Left lung (tissue), 14 donors: ENCODE results near the gene HSD17B1. TPM values are rescaled to one million over a fixed set of nuclear protein-coding genes. Genes with fewer than 3 reads are reported as not detected.
"Not testable (repeated sequence)": the region's sequence is repeated elsewhere in the genome, so short reads cannot be mapped to it uniquely, and the experiment has no call there.

Source experiments
- ATAC-seq: fragments of 200-7000 bp; cut with Tn5 transposase; one replicate; pipeline ENCODE4 v1.9.1; 2020; ENCODE audit warnings: moderate library complexity
- DNase-seq, 4 donors: peaks; one replicate each; pipeline ENCODE4 v3.0.0-alpha.2; 2013 to 2020
- H3K27ac ChIP-seq, 2 donors: fragments of 200-600 bp; sonication (generic) in 1 of 2; one replicate each; pipeline versions ENCODE4 v1.5.0 to v1.8.0; 2020 to 2021
- H3K27me3 ChIP-seq, 2 donors: fragments of 200-600 bp; sonication (generic) in 1 of 2; one replicate each; pipeline versions ENCODE4 v1.5.0 to v1.8.0; 2020 to 2021
- H3K36me3 ChIP-seq, 2 donors: fragments of 200-600 bp; sonication (generic) in 1 of 2; one replicate each; pipeline versions ENCODE4 v1.5.0 to v1.8.0; 2020 to 2021
- H3K4me1 ChIP-seq, 2 donors: fragments of 200-600 bp; one replicate each; pipeline ENCODE4 v1.8.0; 2021
- H3K4me3 ChIP-seq, 2 donors: fragments of 200-600 bp; sonication (generic) in 1 of 2; one replicate each; pipeline versions ENCODE4 v1.5.0 to v1.8.0; 2020 to 2021; ENCODE audit warnings: mild to moderate bottlenecking in 1 of 2
- H3K9me3 ChIP-seq, 2 donors: fragments of 200-600 bp; sonication (generic) in 1 of 2; one replicate each; pipeline versions ENCODE4 v1.5.0 to v1.8.0; 2020 to 2021
- intact Hi-C, 2 donors: fragments of 100-400 bp; cut with DNase I; formaldehyde crosslinking; loops; one replicate each; pipeline versions ENCODE4 v1.11.2 to v1.14.2; 2022
- long read RNA-seq, 12 donors: library from polyadenylated mRNA in 2 of 12; unstranded in 2 of 12; transcript quantifications; one replicate each; pipeline ENCODE4 v2.0.0 and lab custom pipeline, GENCODE V29; 2019 to 2026
- polyA plus RNA-seq, 6 donors: library from polyadenylated mRNA; unstranded; fragments of 120-200 nt; gene quantifications; one replicate each; pipeline ENCODE4 v1.2.1, GENCODE V29; 2013; ENCODE audit not compliant: insufficient read length in 6 of 6
- total RNA-seq, 2 donors: library from RNA; stranded (reverse); fragmentation: NEBNext Ultra II Directional; extraction: Animal tissue kit (Norgen Biotek cat#: 25700); gene quantifications; one replicate each; pipeline ENCODE4 v1.2.1, GENCODE V29; 2021
- TF ChIP-seq, protein P1 (sequence below), 2 donors: fragments of 200-600 bp; sonication (generic) in 1 of 2; IDR thresholded peaks; one replicate each; pipeline versions ENCODE4 v1.5.0 to v1.8.0; 2021; ENCODE audit warnings: antibody characterized with exemption in 2 of 2
- donor health status: DM: no; HTN: yes; CAD: no.
- donor health status: DM: no; HTN: no; CAD: no.

The HSD17B1 gene, protein sequence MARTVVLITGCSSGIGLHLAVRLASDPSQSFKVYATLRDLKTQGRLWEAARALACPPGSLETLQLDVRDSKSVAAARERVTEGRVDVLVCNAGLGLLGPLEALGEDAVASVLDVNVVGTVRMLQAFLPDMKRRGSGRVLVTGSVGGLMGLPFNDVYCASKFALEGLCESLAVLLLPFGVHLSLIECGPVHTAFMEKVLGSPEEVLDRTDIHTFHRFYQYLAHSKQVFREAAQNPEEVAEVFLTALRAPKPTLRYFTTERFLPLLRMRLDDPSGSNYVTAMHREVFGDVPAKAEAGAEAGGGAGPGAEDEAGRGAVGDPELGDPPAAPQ
- 1 to 10 TPM; 1.2 to 1.7 TPM for total RNA-seq
- polyA plus RNA-seq: 1 to 10 TPM; 3.6 to 5.8 (median 4.6) TPM
- long read RNA-seq, donor 1: 0 reads
- long read RNA-seq, donor 2, full-length matches to known transcripts: 1 of 1 reads
- long read RNA-seq, donor 2, partial matches to known transcripts: 0 of 1 reads
- long read RNA-seq, donor 2, other reads (novel, unspliced or antisense): 0 of 1 reads
- long read RNA-seq, donor 3: 0 reads
- long read RNA-seq, donor 4, partial matches to known transcripts: 1 of 1 reads
- long read RNA-seq, donor 4, other reads (novel, unspliced or antisense): 0 of 1 reads
- long read RNA-seq, donor 5: 0 reads
- long read RNA-seq, donor 6: 0 reads
- long read RNA-seq, donor 7: 0 reads
- long read RNA-seq, donor 8: 0 reads
- long read RNA-seq, donor 9: 0 reads
- long read RNA-seq, donor 10: 0 reads
- long read RNA-seq, donor 11: 0 reads
- long read RNA-seq, donor 12, partial matches to known transcripts: 0 of 1 reads
- long read RNA-seq, donor 12, other reads (novel, unspliced or antisense): 0 of 1 reads

DNA sequence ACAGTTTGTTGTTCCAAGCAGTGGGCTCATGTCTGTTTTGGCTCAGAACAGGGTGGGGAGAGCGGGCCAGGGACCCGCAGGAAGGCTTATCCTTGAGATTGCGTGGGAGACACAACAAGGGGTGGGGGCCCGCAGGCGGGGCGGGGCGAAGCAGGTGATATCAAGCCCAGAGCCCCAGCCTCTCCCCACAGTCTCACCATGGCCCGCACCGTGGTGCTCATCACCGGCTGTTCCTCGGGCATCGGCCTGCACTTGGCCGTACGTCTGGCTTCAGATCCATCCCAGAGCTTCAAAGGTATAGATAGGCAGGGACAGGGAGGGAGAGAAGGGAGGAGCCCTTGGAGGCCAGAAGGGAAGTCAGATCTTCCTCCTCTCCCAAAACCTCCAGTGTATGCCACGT lies at the start of gene HSD17B1:
TSS of gene HSD17B1 (plus strand) at position 188 of the 400 bp plus-strand sequence. CDS start at position 199, 11 bp downstream.
- Histone ChIP-seq H3K27me3 (peaks cover 0 to 17% of the 10 kb centered on the region in 2 donors), H3K4me3 (peak within 1 kb of the TSS; percentile 73 to 88), H3K4me1 (peaks cover 16 to 33% of the 10 kb centered on the region in 2 donors)
- H3K36me3 ChIP-seq, DNase-seq, H3K27ac ChIP-seq, ATAC-seq, H3K9me3 ChIP-seq, intact Hi-C loops: not testable (repeated sequence)

- Histone ChIP-seq H3K9me3 (no peaks in the 10 kb centered on the region), H3K27me3 (no peaks in the 10 kb centered on the region), H3K4me1 (no peaks in the 10 kb centered on the region), H3K4me3 (no peak overlapping the region), H3K27ac (no peak overlapping the region), H3K36me3 (peaks cover 5 to 100% of the 10 kb centered on the region in 2 donors)
- TF ChIP-seq, protein P1, sequence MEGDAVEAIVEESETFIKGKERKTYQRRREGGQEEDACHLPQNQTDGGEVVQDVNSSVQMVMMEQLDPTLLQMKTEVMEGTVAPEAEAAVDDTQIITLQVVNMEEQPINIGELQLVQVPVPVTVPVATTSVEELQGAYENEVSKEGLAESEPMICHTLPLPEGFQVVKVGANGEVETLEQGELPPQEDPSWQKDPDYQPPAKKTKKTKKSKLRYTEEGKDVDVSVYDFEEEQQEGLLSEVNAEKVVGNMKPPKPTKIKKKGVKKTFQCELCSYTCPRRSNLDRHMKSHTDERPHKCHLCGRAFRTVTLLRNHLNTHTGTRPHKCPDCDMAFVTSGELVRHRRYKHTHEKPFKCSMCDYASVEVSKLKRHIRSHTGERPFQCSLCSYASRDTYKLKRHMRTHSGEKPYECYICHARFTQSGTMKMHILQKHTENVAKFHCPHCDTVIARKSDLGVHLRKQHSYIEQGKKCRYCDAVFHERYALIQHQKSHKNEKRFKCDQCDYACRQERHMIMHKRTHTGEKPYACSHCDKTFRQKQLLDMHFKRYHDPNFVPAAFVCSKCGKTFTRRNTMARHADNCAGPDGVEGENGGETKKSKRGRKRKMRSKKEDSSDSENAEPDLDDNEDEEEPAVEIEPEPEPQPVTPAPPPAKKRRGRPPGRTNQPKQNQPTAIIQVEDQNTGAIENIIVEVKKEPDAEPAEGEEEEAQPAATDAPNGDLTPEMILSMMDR (IDR thresholded peaks at IDR 0.05): no peak
- DNase-seq (no peak), ATAC-seq (no peak)
- intact Hi-C loops: no loop called here
These were observed 49.8 kb upstream of the HSD17B1 start for GRCh38 chr17:42502926-42503325.

GRCh38 chr17:42507671-42508070 lies 45.1 kb upstream of the HSD17B1 start:
- TF ChIP-seq, protein P1 (IDR thresholded peaks at IDR 0.05): no peak
- Histone ChIP-seq H3K9me3 (no peaks in the 10 kb centered on the region), H3K36me3 (peaks cover 0 to 100% of the 10 kb centered on the region in 2 donors), H3K4me3 (no peak overlapping the region), H3K27ac (no peak overlapping the region), H3K4me1 (no peaks in the 10 kb centered on the region), H3K27me3 (no peaks in the 10 kb centered on the region)
- intact Hi-C loops: no loop called here
- DNase-seq (no peak), ATAC-seq (no peak)

DNA sequence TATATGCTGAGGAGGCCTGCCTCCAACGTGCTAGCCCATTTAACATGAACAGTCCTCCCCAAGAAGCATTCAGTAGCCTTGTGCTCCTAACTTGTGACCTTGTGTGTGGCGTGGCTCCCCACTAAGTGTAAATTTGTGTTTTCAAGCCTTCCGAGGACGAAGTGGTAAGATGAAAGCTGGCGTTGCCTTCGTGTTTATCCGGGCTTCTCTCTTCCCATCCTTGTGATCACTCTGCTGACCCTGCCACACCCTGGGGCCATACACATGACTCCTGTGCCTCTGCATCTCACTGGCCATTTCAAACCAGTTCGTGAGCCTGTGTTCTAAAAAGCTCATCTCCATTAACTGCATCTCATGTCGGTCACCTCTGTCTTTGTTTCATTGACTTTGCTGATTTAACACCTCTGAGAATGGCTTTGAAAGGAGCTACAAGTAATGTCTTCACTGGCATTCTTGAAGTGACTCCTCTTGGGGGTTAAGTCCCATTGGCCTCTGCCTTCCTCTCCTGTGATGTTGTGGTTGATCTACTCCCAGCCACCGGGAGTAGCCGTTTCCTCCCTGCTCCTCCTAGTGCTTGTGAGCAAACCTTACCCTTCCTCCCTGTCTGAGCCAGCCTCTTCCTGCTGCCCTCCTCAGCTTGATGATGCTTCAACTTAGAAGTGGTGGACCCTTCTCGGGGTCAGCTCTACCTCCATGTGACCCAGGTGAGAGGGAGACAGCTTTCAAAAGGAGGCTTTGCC lies 44.1 kb upstream of the HSD17B1 start:
- Histone ChIP-seq H3K27ac (no peak overlapping the region), H3K27me3 (no peaks in the 10 kb centered on the region), H3K9me3 (no peaks in the 10 kb centered on the region), H3K36me3 (peaks cover 0 to 99% of the 10 kb centered on the region in 2 donors), H3K4me3 (no peak overlapping the region), H3K4me1 (no peaks in the 10 kb centered on the region)
- ATAC-seq (no peak), DNase-seq (no peak)
- intact Hi-C loops: no loop called here
- TF ChIP-seq, protein P1 (IDR thresholded peaks at IDR 0.05): no peak

GRCh38 chr17:42509409-42509808 lies 43.3 kb upstream of the HSD17B1 start:
- TF ChIP-seq, protein P1 (IDR thresholded peaks at IDR 0.05): no peak
- no peak for ATAC-seq
- intact Hi-C loops: no loop called here
- H3K27me3 ChIP-seq: no peaks in the 10 kb centered on the region
- H3K4me1 ChIP-seq: no peaks in the 10 kb centered on the region
- peaks cover 0 to 99% of the 10 kb centered on the region in 2 donors for H3K36me3 ChIP-seq
- no peak overlapping the region for H3K4me3 ChIP-seq
- no peaks in the 10 kb centered on the region for H3K9me3 ChIP-seq
- no peak for DNase-seq
- no peak overlapping the region for H3K27ac ChIP-seq
